HG03521 (cell line): Measurements from ENCODE around the gene GAPDHS.

ENCODE experiments used
- ATAC-seq: cut with Tn5 transposase; IDR thresholded peaks from one replicate; pipeline ENCODE4 v1.9.1; 2021; ENCODE audit warnings: mild to moderate bottlenecking, moderate library complexity; ENCODE audit not compliant: unreplicated experiment

The GAPDHS gene

DNA sequence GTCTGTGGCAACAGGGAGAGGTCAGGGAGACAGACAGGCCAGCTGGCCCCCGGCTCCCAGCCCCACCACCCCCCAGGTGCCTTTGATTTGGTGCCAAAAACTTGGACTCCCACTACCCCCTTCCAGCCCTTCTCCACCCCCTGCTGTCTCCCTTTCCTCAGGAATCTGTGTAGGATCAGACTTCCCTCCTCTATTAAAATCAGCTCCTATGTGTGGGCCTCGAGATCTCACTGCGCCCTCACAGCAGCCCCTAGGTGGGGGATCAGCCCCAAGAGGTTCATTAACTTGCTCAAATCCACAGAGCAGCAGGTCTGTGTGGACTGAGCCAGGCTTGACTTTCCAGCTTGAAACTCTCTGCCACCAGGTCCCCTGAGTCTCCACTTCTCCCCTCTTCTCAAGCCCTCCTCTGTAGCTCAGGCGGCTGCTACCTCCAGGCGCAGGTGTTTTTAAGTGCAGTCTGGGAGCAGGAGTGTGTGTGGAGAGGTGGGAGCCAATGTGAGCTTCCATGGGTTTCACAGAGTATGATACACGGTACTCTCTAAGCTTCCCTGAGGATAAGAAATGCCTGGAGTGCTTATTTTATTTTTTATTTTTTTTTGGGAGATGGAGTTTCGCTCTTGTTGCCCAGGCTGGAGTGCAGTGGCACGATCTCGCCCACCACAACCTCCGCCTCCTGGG, 1.7 kb downstream of the GAPDHS start:
- ATAC-seq = no peak

DNA sequence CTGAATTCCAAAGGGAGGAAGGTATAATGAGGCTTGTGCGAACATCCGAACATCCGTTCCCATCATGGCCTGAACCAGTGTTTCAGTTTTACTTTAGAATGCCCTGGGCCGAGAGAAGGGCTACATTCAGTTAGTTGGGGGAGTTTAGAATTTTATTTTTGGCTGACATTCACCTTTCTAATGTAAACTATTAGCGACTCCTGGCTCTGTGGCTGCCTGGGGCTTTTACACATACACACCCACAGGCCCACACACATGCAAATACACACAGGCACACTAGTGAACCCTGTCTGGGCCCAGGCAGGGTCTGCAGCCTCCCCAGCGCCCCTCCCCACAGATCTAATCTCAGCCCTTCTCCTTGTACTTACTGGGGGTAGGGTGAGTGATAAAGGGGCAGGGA, 6.1 kb downstream of the GAPDHS start:
- no peak for ATAC-seq

DNA sequence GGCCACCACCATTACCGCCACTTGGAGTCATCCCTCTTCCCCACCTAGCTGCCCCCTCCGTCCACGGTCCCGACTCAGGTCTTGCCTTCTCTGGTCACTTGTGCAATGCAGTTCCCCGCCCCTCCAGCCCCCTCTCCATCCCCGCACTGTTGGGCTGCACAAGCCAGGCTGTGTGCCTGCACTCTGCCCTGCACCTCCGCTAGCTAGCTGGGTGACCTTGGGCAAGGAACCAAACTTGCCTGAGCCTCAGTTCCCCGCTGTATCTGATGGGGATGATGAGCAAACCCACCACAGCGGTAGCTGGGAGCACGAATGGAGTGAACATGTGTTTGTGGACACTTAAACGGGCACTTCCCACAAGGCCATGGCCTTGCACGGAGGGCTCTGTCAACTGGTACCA, 6.6 kb downstream of the GAPDHS start:
- no peak for ATAC-seq

DNA sequence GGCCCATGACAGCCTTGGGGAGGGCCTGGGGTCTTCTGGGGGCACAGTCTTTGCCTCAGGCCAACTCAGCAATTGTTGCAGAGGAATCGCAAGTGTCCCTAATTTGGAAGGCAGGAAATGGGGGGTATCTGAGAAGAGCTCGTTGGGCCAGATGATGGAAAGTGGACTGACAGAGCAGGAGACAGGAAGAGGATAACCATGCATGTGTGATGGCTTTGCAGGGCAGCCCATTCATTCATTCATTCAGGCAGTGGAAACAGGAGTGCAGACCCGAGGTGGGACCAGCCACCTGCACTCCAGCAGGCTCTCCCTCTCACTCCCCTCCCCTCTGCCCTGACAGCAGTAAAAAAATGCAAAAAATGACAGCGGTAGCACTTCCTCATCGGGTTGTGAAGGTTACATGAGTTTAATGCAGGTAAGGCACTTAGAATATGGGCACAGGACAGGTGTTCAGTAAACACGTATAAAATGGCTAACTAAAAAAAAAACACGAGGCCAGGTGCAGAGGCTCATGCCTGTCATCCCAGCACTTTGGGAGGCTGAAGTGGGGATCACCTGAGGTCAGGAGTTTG, 7.2 kb downstream of the GAPDHS start:
- ATAC-seq = no peak

DNA sequence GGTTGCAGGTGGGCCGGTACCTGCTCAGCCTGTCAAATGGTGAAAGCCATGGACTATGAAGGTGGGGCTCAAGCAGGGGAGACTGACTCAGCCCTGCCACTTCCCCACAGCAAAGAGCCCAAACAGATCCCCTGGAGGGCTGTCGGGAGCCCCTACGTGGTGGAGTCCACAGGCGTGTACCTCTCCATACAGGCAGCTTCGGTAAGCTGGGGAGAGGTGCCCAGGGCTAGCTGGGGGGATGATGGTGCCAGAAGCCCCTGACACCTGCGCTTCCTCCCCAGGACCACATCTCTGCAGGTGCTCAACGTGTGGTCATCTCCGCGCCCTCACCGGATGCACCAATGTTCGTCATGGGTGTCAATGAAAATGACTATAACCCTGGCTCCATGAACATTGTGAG, 9.0 kb downstream of the GAPDHS start:
- ATAC-seq = no peak

DNA sequence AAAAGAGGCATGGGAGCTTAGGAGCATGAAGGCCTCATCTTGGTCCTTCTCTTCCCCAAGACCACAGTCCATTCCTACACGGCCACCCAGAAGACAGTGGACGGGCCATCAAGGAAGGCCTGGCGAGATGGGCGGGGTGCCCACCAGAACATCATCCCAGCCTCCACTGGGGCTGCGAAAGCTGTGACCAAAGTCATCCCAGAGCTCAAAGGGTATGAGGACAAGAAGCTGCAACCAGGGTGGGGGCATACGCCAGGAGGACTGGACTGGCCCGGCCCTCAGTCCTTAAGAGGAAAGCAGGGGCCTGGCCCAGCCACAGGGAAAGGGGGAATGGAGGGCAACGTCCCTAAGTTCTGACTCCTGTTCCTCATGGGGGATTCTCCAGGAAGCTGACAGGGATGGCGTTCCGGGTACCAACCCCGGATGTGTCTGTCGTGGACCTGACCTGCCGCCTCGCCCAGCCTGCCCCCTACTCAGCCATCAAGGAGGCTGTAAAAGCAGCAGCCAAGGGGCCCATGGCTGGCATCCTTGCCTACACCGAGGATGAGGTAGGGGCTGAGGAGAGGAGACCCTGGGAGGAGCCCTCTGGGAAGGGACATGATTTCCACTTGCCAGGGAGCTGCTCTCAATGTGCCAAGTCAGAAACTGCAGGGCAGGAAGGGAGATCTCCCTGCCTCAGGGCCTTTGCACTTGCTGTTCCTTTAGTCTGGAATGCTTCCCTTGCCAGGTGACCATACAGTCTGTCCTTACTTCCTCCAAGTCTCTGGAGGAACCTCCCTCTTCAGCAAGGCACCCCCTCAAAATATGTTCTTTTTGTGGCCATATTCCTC, 10.2 kb downstream of the GAPDHS start:
- no peak for ATAC-seq

DNA sequence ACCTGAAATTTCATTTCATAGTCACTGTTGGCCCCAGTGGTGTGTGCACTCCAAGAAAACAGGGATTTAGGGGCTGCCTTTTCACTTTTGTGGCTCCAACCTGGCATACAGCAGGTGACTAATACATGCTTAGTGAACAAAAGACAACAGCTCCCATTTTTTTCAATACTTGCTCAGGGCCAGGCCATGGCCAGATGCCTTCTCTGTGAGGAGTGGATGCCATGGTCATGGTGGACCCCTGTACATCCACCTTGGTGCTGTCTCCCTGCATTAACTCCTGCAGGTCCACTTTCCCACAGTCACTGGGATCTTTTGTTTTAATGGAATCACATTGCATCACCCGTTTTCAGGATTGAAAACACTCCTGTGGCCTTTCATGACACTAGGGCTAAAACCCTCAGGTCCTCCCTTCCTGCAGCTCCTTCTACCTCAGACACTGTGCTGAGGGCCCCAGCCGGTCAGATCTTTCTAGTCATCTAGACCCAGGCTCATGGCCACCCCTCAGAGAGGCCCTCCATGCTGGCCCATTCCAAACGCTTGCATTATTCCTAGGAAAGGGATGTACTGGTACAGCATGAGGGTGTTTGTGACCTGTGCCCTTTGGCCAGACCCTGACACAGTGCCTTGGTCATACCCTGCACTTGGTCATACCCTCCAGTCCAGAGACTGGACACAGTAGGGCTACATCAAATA, 11.0 kb downstream of the GAPDHS start:
- ATAC-seq = no peak

DNA sequence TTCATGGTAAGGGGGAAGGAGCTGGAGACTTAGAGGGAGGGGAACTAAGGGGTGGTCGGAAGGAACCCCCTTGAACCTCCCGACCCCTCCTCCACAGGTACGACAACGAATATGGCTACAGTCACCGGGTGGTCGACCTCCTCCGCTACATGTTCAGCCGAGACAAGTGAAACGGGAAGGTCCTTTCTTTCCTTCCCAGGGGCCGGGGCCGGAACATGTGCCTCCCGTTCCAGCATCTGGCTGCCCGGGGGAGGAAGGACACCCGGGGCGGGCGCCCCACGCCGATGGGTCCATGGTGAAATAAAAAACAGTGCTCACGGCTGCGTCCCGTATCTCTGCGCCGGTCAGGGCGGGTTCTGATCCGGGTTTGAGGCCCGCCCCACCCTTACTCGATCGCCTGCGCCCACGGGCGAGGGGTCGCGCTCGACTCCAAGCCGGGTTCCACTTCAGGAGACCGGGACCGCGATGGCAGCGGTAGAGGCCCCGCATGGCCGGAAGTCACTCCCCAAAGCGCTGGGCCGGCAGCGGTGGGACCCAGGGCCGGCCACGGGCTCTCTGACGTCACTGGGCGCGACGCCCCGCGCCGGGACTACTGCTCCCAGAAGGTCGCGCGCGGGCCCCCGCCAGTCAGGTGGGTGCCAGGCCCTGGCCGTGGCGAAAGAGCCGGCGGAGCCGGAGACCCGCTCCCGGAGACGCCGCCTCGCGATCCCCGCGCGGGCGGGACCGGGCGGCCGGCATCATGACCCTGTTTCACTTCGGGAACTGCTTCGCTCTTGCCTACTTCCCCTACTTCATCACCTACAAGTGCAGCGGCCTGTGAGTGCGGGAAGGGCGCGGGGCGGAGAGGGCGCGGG, 12.0 kb downstream of the GAPDHS start, which contains the start of gene TMEM147:
Gene TMEM147, plus strand, starts transcription at position 626 of the 854 bp plus-strand sequence. Its CDS starts 114 bp downstream, at position 740.
- ATAC-seq = peak; percentile 80

DNA sequence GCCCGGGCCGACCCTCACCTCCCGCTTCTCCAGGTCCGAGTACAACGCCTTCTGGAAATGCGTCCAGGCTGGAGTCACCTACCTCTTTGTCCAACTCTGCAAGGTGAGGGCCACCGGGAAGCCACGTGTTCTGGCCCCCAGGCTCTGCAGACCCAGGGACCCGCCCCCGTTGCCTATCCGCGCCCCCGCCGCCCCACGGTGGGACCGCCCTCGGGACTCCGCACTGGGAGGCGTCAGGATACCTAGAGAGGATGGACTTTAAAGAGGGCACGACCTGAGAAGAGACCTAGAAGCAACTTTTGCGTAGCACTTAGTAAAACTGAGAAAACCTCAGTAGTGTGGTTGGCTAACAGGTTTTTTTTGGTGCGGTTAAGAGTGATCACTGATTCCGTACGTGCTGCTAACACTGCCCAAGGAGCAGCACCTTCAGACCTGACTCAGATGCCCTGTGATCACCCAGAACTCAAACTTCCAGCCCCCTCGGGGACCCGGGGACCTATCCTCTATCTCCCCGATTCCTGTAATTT, 12.7 kb downstream of the GAPDHS start:
- ATAC-seq = no peak

DNA sequence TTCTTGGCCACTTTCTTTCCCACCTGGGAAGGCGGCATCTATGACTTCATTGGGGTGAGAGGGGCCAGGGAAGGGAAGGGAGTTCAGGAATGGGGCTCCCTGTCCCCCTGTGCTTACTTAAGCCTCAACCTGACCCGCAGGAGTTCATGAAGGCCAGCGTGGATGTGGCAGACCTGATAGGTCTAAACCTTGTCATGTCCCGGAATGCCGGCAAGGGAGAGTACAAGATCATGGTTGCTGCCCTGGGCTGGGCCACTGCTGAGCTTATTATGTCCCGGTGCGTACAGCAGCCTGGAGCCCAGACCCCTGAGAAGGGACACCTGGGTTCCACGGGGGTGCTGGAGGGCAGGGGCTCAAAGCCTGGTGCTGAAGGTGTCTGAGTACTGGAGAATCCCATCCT, 13.3 kb downstream of the GAPDHS start:
- ATAC-seq = no peak

DNA sequence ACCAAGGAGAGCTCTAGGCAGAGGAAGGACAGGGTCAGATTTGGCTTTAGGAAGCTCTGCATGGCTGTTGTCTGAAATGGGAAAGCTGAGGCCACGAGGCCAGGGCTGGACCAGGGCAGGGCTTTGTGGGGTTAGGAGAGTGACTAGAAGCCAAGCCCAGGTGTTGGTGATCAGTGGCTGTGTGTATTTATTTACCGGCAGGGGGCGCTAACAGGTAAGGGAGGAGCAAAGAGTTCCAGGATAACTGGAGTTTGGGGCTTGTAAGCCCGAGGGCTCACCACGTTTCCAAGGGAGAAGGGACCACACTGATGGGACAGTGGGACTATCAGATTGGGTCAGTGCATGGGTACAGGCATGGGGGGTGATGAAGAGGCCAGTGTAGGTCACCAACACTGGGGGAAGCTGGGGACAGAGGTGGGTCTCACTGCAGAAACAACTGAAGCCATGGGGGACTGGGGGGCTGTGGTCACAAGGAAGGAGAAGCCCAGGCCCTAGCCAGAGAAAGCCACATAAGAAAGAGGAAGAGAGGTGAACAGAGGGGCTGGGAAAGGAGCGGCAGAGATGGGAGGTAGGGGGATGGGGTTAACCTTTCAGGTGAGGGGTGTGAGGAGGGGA, 16.0 kb downstream of the GAPDHS start:
- ATAC-seq = no peak

DNA sequence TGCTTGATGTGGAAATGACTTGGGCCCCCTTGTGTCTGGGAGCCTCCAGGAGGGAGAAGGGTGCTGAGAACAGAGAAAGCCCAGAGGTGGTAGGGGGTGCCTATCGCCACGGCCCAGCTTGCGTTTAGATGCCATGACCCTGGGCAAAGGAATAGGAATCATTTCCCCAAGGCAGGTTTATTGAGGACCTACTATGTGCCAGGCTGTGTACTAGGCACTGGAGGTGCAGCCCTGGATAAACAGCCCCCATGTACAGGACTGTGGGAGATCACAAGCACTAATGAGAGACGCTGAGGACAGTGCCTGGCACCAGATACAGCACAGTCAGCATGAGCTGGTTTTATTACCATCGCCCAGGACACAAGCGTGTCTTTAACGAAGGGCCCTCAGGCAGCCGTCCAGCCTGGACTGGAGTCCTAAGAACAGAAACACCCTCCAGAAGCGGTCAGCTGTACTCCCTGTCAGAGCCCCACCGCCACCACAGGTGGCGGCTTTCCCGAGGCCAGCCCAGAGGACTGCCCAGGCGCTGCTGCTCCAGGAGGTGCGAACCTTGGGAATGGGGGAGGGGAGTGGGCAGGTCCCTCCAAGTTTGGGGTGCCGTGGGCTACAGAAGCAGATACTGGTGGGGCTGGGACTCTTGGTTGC, 16.7 kb downstream of the GAPDHS start:
- no peak for ATAC-seq

DNA sequence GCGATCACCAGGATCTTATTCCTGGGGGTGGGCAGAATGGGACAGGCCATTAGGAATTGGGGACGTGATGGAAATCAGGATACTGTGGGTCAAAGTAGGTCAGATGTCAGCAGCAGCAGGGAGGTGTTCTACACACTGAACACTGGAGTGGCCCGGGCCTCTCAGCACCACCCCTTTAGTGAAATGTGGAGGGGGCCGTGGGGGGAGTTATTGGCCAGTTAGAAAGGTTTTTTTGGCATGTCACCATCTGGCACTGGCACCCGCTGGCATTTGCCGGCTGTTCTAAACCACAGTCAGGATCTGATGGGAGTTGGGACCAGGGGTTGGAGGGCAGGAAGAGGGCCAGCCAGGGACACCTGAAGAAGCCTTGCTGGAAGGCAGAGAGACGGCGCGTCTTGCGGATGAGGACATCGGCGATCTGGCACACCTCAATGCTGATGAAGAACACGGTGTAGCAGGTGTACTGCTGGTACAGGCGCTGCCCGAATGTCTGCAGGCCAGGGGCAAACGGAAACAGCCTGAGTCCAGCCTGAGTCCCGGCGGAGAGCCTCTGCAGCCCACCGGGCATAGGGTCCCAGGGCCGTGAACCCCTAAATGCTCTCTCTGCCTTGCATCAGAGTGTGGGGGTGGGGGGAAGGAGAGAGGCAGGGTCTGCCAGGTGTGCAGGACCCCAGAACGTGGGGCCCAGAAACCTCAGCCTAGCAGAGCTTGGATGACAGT, 18.0 kb downstream of the GAPDHS start:
- no peak for ATAC-seq

DNA sequence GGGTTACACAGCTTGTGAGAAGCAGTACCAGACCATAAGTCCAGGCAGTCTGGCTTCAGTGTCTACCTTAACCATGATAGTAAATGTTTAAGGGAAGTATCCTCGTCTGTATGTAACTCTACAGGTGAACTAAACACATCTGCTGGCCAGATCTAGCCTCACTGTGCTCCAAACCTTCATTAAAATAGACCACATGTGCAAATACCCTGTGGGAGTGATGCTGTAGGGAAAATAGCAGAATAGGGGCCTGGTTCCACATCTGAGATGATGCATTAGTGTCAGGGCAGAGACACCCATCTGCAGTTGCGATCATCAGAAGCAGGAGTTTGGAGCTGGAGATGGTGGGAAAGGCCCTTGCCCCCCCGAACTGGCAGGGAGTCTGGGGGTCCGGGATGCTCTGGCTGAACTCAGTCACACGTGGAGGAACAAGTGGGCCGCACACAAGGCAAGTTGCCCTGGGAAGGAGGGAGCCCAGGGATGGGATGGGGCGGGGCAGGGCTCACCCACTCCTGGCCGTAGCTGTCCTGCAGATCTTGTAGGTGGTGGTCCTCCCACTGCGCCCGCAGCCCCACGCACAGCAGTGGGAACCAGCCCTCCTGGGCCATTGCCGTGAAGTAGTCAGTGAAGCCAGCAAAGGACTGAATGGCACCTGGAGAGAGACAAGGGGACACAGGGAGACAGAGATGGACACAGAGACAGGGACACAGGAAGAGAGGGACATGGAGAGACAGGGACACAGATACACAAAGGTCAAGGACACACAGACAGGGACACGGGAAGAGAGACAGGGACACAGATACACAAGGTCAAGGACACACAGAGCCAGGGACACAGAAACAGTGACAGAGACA, 19.5 kb downstream of the GAPDHS start:
- no peak for ATAC-seq

DNA sequence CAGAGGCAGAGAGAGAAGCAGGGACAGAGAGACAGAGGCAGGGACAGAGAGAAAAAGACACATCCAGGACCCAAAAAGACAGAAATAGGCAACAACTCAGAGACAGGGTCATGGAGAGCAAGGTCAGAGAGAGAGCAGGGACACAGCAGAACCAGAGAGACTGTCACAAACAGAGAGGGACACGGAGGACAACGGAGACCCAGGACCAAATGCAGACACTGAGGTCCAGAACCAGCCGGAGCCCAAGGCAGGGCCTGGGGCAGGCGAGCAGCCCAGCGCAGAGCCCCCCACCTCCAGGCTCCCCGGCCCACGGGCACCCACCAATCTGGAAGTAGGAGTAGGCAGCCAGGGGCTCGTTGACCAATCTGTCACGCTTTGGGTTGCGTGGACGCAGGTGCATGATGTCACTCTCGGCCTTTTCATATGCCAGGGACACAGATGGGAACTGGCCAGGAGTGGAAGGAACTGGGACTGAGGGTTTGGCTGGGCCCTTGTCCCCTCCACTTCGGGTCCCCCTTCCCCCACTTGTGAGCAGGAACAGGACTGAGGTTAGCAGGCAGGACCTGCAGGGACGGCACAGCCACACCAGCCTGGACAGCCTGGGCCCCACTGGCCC, 20.2 kb downstream of the GAPDHS start:
- ATAC-seq = no peak

DNA sequence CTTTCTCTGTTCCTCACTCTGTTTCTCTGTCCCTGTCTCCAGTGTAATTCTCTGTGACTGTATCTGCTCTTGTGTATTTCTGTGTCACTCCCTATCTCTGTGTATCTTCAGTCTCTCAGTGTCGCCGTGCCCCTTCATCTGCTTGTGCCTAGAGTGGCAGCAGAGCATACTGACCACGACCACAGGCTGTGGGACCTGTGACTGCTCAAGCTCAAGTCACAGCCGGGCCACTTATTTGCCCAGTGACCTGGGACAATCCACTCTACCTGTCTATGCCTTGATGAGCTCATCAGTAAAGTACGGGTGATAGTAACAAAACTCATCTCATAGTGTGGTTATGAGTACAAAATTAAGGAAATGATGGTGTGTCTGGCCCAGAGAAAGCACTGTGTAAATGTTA, 20.8 kb downstream of the GAPDHS start:
- ATAC-seq = no peak

DNA sequence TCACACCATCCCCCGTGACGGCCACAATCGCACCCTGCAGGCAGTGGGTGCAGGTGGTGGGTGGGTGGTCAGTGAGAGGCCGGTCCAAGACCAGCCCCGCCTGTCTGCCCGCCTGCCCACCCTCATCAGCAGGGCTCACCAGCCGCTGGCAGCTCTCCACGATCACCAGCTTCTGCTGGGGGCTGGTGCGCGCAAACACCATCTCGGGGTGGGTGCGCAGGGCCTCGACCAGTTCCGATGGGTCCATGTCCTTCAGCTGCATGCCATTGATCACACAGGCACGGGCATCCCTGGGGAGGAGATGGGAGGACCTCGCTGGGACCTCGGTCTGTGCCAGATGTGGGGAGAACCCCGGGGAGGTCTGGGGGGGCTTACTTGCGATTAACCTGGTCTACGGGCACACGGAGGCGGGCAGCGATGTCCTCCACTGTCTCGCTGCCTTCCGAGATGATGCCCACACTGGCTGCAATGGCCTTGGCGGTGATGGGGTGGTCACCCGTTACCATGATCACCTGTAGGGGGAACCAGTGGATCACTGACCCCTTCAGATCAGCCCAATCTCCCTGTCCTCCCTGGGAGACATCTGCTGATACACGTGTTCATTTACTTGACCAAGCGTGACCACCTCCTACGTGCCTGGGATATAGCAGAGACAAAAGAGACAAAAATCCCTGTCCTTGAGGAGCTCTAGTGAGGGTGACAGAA, 22.2 kb downstream of the GAPDHS start:
- no peak for ATAC-seq
